ENCODE data around the gene CDK5. TPM values are rescaled to one million over a fixed set of nuclear protein-coding genes. Genes with fewer than 3 reads are reported as not detected.

Gene CDK5
- total RNA-seq, 1 experiment from 2014 or later = 41.3 TPM

DNA sequence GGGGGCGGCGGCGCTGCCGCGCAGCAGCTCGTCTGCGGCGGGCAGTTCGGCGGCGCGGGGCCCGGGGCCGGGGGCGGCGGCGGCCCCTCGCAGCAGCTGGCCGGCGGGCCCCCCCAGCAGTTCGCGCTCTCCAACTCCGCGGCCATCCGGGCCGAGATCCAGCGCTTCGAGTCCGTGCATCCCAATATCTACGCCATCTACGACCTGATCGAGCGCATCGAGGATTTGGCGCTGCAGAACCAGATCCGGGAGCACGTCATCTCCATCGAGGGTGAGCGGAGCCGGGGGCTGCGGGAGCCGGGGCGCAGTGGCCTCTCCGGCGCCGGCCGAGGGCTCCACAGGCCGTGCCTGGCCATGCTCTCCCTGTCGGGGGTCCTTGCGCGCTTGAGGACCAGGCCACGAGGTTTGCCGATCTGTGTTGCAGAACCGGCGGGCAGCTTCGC is 29.1 kb upstream of the CDK5 start:
- DNase-seq (ENCODE audit: low read depth) = peak; percentile 37

DNA sequence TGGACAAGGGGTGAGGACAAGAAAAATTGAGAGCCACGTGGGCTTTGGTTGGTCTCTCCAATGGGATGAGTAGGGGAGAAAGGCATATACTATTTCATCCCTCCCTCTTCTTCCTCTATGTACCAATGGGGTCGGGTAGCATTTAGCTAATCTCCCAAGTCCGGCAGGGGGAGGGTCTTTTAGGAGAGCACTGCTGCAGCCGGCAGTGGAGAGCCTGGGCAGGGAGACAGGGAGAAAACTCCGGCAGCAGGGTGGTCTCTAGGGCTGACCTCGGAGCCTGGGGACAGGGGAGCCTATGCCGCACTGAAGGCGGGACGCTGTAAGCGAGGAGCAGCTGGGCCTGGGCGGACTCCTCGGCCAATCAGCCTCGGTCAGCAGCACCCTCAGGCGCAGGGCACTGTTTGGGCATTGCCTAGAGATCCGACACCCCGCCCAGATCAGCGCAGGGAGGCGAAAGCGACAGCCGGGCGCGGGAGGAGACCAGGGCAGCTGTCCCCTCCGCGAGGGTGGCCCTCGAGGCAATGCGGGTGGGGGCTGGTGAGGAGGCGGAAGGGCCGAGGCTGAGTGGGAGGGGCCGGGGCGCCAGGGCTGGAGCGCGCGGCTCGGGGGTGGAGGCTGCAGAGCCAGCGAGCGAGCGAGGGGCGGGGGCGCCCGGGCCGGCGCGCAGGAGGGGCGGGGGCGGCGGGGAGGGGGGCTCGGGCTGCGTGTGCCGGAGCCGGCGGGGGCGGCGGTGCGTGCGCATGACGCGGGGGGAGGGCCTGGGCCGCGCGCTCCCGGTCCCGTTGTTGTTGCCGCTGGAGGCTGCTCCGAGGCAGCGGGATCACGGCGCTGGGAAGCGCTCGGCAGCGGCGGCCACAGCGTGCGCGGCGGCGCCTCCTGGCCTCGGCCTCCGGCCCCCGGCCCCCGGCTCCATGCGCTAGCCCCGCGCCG is 28.3 kb upstream of the CDK5 start, which contains the start of gene AGAP3:
Gene AGAP3 (plus strand): TSS at position 785 of the 930 bp plus-strand sequence. CDS start 267 bp downstream, outside the sequence.
- DNase-seq (ENCODE audit: low read depth) = peak; percentile 95

DNA sequence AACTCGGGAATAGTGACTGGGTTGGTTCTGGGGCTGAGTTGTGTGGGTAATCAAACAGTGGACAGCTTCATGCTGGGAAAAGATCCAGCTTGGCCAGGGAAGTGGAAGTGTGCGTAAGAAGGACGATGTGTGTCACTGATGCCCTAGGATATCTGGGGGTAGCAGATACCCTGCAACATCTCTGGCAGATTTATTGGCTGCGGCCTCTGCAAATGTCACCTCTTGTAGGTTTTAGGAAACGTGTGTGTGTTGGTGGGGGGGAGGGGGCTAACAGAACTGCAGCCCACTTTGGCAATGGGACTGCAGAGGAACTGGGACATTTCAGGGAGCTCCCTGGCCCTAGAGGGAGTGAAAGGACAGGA is 27.6 kb upstream of the CDK5 start:
- no peak for DNase-seq (ENCODE audit: low read depth)

GRCh38 chr7:151083824-151084160 is 26.1 kb upstream of the CDK5 start:
- no peak for DNase-seq (ENCODE audit: low read depth)

- DNase-seq (ENCODE audit: low read depth) = peak; percentile 65
Observed at GRCh38 chr7:151083071-151083823, 25.6 kb upstream of the CDK5 start, which contains the start of gene TMUB1. Gene TMUB1 (minus strand): TSS chr7:151083493. CDS start chr7:151082563, 930 bp downstream.

GRCh38 chr7:151082141-151083070 is 24.7 kb upstream of the CDK5 start:
- DNase-seq (ENCODE audit: low read depth) = no peak

GRCh38 chr7:151081170-151082101 is 23.7 kb upstream of the CDK5 start:
- DNase-seq (ENCODE audit: low read depth) = peak; percentile 39

GRCh38 chr7:151080522-151081169 is 22.9 kb upstream of the CDK5 start, which contains the start of gene FASTK:
Gene FASTK (minus strand): TSS chr7:151080809. CDS start chr7:151080766, 43 bp downstream.
- peak; percentile 92 for DNase-seq (ENCODE audit: low read depth)

GRCh38 chr7:151080067-151080521 is 22.4 kb upstream of the CDK5 start:
- DNase-seq (ENCODE audit: low read depth) = peak; percentile 33

DNA sequence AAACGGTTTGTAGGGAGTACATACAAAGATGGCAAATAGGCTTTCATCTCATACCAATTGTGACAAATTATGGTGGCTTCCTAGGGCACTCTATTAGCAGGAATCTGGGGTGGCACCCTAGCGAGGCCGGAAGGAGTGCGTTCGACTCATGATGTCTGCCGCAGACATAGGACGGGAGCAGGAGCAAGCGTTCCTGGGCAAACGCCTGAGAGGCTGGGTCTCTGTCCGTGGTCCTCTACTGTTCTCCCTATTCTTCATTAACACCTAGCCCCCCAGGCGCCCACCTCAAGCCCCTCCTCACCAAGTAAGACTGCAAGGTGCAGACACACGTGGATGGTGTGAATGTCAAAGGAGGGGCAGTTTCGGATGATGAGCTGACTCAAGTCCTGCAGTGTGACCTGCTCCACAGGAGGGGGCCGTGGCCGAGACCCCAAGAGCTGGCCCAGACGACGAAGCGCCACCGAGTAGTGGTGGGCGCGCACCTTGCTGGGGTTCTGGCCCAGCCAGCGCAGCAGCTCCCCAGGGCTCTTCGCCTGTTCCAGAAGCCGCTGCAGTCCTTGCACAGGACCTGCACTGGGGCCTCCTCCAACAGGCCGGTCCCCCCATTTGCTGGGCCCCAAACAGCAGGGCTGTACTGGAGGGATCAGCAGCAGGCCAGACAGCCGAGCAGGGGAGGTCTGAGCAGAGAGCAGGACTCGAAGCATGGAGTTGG is 21.7 kb upstream of the CDK5 start:
- no peak for DNase-seq (ENCODE audit: low read depth)

GRCh38 chr7:151078233-151079040 is 20.7 kb upstream of the CDK5 start:
- no peak for DNase-seq (ENCODE audit: low read depth)

DNA sequence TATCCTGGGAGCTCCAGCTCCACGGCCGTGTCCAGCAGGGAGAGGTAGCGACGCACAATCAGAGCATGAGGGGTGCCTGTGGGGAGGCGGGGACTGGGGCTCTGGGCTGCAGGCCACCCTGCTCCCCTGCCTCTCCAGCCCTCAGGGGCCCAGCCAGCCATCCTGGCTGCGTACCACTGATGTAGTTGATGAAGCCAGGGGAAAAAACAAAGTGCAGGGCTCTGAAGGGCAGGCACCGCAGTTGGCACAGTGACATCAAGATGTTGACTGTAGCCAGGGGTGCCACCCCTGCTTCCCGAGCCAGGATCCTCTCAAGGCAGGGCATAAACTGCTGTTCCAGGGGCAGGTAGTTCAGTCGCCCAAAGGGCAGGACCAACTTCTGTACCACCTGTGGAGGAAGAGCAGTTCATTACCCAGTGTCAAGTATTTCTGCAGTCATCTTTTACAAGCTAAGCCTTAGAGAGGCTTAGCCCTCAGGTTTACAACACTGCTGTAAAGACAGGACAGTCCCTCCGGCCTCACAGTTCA is 20.1 kb upstream of the CDK5 start:
- DNase-seq (ENCODE audit: low read depth) = no peak

DNA sequence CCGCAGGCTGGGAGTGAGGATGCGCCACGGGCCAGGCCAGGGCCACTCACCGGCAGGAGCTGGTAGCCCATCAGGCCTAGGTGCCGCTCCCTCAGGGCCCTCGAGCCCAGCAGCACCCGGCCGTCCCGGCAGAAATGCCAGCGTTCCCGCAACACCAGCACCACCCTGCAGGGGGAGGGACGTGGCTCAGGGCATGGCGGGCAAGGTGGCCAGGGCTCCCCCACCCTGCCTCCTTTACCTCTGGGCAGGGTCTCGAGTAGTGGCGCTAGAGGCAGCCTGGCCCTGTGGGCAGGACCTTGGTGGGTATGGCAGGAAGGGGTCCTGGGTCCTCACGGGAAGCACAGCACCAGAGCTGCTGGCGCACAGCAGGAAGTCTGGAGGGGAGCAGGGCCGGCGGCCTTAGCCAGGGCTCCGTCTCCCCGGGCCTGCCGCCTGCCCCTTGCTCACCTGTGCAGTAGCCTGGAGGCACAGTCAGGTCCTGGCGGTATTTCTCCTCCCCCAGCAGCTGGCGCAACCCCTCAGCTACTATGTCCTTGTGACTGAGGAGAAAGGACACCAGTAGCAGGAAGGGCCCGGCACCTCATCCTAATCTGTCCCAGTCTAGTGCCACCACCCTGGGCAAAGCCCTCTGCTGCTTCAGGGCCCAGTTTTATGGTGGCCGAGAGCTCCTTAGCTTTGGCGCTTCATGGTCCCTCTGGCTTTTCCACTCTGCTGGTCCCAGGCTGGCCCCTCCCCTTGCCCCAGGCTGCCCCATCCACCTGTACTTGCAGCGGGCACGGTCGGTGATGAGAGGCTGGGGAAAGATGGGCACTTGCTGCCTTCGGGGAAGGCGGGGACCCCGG is 19.4 kb upstream of the CDK5 start:
- no peak for DNase-seq (ENCODE audit: low read depth)

DNA sequence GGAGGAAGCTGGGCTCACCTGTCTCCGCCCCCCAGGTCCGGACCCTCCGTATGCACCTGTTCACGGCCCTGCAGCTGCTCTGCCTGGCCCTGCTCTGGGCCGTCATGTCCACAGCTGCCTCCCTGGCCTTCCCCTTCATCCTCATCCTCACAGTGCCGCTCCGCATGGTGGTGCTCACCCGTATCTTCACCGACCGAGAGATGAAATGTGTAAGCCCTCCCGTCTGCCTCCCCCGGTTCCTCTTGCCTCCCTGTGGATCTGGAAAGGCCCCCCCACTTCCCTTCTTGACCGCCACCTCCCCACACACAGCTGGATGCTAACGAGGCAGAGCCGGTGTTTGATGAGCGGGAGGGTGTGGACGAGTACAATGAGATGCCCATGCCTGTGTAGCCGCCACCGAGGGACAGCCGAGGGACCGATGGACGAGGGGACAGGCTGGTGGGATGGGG is 18.3 kb upstream of the CDK5 start:
- DNase-seq (ENCODE audit: low read depth) = no peak

- no peak for DNase-seq (ENCODE audit: low read depth)
Observed at GRCh38 chr7:151075662-151075971, 17.9 kb upstream of the CDK5 start.

GRCh38 chr7:151074817-151075661 is 17.3 kb upstream of the CDK5 start:
- DNase-seq (ENCODE audit: low read depth) = no peak

All from RPMI7951 (cell line).